Uterus (tissue), 2 donors: ENCODE measurements around the gene E2F4.

Experiments
- POLR2A ChIP-seq, 2 donors: fragments of 450-650 bp; IDR thresholded peaks; one replicate each; pipeline ENCODE4 v1.6.1; 2016; ENCODE audit warnings: antibody characterized with exemption in 2 of 2, mild to moderate bottlenecking in 1 of 2, moderate library complexity in 1 of 2
- TF ChIP-seq, protein P1 (sequence below), 4 experiments: fragments of 200-600 bp in 2 of 4; fragments of 450-650 bp in 2 of 4; sonication (generic) in 2 of 4; IDR thresholded peaks; one replicate each; pipeline ENCODE4 v1.5.1; 2016 to 2019; ENCODE audit warnings: antibody characterized with exemption in 4 of 4, mild to moderate bottlenecking in 2 of 4, moderate library complexity in 1 of 4

DNA sequence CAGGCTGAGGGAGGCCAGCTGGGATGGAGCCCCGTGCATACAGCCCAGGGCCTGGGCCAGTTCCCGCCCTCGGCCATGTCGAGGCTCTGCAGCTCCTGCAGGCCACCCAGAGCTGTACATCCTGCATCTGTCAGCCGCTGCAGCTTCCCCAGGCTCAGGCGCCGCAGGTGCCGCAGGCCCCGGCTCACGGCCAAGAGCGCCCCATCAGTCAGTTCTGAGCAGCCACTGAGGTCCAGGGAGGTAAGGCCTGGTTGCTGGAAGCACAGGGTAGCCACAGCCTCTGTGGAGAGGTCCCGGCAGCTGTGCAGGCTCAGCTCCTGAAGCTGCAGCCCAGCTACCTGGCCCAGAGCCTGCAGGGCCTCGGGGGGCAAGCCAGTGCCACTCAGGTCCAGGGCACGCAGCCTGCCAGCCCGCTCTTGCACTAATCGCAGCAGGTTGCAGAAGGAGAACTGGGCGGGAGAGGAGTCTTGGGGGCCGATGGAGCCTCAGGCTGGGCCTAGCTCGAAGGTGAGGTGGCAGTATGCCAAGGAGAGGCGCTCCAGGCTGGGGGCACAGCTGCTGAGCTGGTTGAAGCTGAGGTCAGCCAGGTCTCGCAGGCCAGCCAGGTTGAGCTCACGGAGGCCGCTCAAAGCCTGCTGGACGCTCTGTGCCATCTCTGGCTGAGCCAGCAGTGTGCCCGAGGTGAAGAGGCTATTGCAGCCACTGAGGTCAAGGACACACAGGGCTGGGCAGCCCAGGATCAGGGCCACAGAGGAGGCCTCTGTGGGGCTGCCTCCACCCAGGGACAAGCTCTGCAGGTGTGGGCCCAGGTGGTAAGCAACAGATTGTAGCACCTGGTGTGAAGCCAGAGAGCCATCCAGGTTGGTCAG, 18.3 kb downstream of the E2F4 start:
- TF ChIP-seq, protein P1, sequence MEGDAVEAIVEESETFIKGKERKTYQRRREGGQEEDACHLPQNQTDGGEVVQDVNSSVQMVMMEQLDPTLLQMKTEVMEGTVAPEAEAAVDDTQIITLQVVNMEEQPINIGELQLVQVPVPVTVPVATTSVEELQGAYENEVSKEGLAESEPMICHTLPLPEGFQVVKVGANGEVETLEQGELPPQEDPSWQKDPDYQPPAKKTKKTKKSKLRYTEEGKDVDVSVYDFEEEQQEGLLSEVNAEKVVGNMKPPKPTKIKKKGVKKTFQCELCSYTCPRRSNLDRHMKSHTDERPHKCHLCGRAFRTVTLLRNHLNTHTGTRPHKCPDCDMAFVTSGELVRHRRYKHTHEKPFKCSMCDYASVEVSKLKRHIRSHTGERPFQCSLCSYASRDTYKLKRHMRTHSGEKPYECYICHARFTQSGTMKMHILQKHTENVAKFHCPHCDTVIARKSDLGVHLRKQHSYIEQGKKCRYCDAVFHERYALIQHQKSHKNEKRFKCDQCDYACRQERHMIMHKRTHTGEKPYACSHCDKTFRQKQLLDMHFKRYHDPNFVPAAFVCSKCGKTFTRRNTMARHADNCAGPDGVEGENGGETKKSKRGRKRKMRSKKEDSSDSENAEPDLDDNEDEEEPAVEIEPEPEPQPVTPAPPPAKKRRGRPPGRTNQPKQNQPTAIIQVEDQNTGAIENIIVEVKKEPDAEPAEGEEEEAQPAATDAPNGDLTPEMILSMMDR (IDR thresholded peaks at IDR 0.05): no peak
- TF ChIP-seq POLR2A (IDR thresholded peaks at IDR 0.05): no peak
